ENCODE measurements around the gene SLC16A14.
"Not testable (repeated sequence)": the region's sequence is repeated elsewhere in the genome, so short reads cannot be mapped to it uniquely, and the experiment has no call there.

The SLC16A14 gene, protein sequence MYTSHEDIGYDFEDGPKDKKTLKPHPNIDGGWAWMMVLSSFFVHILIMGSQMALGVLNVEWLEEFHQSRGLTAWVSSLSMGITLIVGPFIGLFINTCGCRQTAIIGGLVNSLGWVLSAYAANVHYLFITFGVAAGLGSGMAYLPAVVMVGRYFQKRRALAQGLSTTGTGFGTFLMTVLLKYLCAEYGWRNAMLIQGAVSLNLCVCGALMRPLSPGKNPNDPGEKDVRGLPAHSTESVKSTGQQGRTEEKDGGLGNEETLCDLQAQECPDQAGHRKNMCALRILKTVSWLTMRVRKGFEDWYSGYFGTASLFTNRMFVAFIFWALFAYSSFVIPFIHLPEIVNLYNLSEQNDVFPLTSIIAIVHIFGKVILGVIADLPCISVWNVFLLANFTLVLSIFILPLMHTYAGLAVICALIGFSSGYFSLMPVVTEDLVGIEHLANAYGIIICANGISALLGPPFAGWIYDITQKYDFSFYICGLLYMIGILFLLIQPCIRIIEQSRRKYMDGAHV

DNA sequence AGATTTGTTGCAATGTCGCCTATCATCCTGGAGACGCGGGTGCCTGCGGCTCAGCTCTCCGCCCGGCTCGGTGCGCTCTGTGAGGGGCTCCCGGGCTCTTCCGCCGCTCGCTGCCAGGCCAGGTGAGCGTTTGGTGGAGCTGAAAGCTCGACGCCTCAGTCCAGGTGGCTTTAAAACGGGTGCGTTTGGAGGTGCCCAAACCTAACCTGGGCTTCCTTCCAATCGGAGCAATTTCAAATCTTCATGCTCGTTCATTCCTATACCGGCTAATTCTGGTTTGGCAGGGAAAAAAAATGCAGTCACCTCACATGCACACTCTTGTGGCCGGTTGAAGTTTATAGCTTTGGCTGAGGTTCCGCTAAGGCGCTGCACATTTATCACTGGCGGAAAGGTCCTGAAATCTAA is at the start of gene SLC16A14:
Gene SLC16A14, minus strand, starts transcription at position 274 of the 405 bp plus-strand sequence. CDS start 9,572 bp downstream, outside the sequence.
- no peaks in the 10 kb centered on the region for H3K9me3 Mint-ChIP-seq (ENCODE audit: low read depth)
- H3K4me3 Mint-ChIP-seq = peak within 1 kb of the TSS; percentile 92
- no peak within 1 kb of the TSS for H3K27ac Mint-ChIP-seq
- H3K27me3 Mint-ChIP-seq = peaks cover 5% of the 10 kb centered on the region
- no peaks in the 10 kb centered on the region for H3K36me3 Mint-ChIP-seq
- H3K4me1 Mint-ChIP-seq (ENCODE audit: low read depth) = peaks cover 13% of the 10 kb centered on the region

DNA sequence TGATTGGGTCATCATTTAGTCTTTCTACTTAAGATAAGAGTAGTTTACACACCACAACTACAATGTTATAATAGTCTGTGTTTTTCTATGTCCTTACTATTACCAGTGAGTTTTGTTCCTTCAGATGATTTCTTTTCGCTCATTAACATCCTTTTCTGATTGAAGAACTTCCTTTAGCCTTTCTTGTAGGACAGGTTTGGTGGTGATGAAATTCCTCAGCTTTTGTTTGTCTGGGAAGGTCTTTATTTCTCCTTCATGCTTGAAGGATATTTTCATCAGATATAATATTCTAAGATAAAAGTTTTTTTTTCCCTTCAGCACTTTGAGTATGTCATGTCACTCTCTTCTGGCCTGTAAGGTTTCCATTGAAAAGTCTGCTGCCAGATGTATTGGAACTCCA is 38.0 kb upstream of the SLC16A14 start:
- peaks cover 24% of the 10 kb centered on the region for H3K36me3 Mint-ChIP-seq
- no peak overlapping the region for H3K27ac Mint-ChIP-seq
- H3K9me3 Mint-ChIP-seq (ENCODE audit: low read depth) = peaks cover 23% of the 10 kb centered on the region

DNA sequence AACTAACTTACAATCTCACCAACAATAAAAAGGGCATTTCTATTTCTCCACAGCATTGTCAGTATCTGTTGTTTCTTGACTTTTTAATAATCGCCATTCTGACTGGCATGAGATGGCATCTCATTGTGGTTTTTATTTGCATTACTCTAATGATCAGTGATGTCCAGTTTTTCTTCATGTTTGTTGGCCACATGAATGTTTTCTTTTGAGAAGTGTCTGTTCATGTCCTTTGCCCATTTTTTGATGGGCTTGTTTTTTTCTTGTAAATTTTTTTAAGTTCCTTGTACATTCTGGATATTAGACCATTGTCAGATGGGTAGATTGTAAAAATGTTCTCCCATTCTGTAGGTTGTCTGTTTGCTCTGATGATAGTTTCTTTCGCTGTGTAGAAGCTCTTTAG is 33.2 kb upstream of the SLC16A14 start:
- H3K4me1 Mint-ChIP-seq (ENCODE audit: low read depth); H3K27me3 Mint-ChIP-seq: not testable (repeated sequence)

More for the DNA sequence above, 38.0 kb upstream of the SLC16A14 start:
- no peak overlapping the region for H3K4me3 Mint-ChIP-seq
- H3K27me3 Mint-ChIP-seq = peaks cover 3% of the 10 kb centered on the region
- H3K4me1 Mint-ChIP-seq (ENCODE audit: low read depth) = no peaks in the 10 kb centered on the region

DNA sequence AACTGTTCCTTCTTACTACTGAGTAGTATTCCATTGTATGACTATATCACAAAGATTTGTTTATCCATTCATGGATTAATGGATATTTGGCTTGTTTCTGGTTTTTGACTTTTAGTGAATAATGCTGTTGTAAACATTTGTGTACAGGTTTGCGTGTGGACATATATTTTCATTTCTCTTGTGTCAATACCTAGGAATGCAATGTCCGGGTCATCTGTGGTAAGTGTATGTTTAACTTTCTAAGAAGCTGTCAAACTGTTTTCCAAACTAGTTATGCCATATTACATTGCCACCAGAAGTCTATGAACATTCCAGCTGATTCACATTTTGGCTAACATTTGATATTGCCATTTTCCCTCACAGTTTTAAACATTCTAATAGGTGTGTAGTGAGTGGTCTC is 29.1 kb upstream of the SLC16A14 start:
- Mint-ChIP-seq H3K4me3 (no peak overlapping the region), H3K4me1 (ENCODE audit: low read depth) (no peaks in the 10 kb centered on the region)

More for the DNA sequence above, 33.2 kb upstream of the SLC16A14 start:
- not testable (repeated sequence) for H3K27ac Mint-ChIP-seq, H3K4me3 Mint-ChIP-seq
- Mint-ChIP-seq H3K9me3 (ENCODE audit: low read depth) (peaks cover 22% of the 10 kb centered on the region), H3K36me3 (peaks cover 18% of the 10 kb centered on the region)

DNA sequence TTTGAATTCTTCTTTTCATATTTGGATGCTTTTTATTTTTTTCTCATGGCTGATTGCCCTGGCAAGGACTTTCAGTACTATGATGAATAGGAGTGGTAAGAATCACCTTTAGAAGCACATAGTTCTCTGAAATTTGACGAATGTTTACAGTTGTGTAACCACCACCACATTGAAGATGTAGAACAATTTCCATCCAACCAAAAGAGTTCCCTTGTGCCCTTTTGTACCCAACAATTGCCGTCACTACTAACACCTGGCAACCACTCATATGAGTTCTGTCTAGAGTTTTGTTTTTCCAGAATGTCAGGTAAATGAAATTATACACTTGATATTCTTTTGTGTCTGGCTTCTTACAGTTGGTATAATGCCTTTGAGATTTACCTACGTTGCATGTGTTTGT is 28.7 kb upstream of the SLC16A14 start:
- Mint-ChIP-seq H3K27me3 (no peaks in the 10 kb centered on the region), H3K36me3 (peaks cover 2% of the 10 kb centered on the region), H3K4me3 (no peak overlapping the region), H3K4me1 (ENCODE audit: low read depth) (no peaks in the 10 kb centered on the region), H3K27ac (no peak overlapping the region), H3K9me3 (ENCODE audit: low read depth) (peaks cover 9% of the 10 kb centered on the region)

More for the DNA sequence above, 29.1 kb upstream of the SLC16A14 start:
- peaks cover 12% of the 10 kb centered on the region for H3K9me3 Mint-ChIP-seq (ENCODE audit: low read depth)
- no peak overlapping the region for H3K27ac Mint-ChIP-seq
- H3K27me3 Mint-ChIP-seq = no peaks in the 10 kb centered on the region
- H3K36me3 Mint-ChIP-seq = peaks cover 5% of the 10 kb centered on the region

DNA sequence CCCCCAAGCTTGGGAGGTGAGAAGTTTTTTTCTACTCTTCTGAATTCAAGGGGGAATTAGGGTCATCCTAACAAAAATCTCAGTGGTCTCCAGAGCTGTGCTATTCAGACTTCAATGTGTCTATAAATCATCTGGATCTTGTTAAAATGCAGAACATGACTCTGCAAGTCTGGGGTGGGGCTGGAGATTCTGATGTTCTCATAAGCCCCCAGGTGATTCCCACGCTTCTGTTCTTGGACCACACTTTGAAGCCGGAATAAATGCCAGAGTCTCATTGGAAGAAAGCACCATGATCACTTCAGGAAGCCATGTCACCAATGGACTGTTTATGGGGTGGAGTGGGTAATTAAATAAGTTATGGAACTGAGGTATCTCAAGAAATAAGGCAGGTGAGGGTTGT is 22.2 kb upstream of the SLC16A14 start:
- Mint-ChIP-seq H3K27me3 (peaks cover 7% of the 10 kb centered on the region), H3K4me3 (no peak overlapping the region), H3K36me3 (no peaks in the 10 kb centered on the region), H3K4me1 (ENCODE audit: low read depth) (no peaks in the 10 kb centered on the region), H3K9me3 (ENCODE audit: low read depth) (peaks cover 5% of the 10 kb centered on the region), H3K27ac (no peak overlapping the region)

DNA sequence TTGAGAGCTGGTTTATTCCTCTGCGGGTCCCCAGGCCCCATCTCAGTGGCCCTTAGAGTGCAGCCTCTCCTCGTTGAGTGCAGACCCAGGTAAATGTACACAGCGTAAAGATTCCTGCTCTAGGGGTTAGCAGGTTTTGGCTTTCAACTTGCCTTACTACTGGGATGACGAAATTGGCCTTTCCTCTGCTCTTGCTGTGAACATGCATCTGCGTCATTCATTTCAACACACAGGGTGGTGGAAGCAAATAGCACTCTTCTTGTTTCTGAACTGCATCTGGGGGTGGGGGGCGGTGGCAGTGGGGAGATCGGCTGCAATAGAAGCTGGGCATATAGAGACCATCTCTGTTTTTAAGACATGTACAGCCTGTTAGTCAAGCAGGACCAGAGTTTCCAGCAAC is 16.5 kb upstream of the SLC16A14 start:
- H3K4me3 Mint-ChIP-seq = no peak overlapping the region
- no peaks in the 10 kb centered on the region for H3K9me3 Mint-ChIP-seq (ENCODE audit: low read depth)
- H3K4me1 Mint-ChIP-seq (ENCODE audit: low read depth) = no peaks in the 10 kb centered on the region
- H3K27me3 Mint-ChIP-seq = peaks cover 3% of the 10 kb centered on the region
- H3K36me3 Mint-ChIP-seq = no peaks in the 10 kb centered on the region
- no peak overlapping the region for H3K27ac Mint-ChIP-seq

DNA sequence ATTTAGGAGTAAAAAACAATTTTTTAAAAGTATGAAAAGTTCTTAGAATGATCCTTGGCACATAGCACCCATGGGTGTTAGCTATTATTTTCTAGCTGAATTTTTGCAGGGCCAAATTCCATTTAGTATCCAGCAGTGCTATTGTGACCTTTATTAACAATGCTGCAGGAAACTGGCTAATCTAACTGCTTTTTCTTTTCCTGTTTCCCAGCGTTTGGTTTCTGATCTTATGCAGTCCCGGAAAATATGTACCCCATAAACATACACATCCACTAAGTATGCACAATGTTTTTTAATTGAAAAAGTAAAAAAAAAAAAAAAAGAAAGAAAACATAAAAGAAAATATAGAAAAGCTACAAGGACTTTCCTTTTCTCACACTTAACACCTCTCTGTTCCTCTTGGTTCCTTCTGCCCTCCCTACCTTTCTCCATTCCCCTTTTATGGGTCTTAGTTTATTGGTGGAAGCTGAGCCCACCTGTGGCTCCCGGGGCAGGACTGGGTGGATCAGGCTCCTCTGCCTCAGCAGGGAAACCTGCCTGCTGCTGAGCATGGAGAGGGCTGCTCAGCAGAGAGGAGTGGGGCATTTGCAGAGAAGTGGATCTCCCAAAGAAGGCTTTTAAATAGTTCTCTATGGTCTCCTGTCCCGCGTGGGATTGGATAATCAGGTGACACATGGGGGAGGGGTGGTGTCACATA is 9.3 kb upstream of the SLC16A14 start:
- H3K27ac Mint-ChIP-seq = no peak overlapping the region
- no peaks in the 10 kb centered on the region for H3K4me1 Mint-ChIP-seq (ENCODE audit: low read depth)
- no peaks in the 10 kb centered on the region for H3K36me3 Mint-ChIP-seq
- H3K27me3 Mint-ChIP-seq = peaks cover 1% of the 10 kb centered on the region
- no peak overlapping the region for H3K4me3 Mint-ChIP-seq
- H3K9me3 Mint-ChIP-seq (ENCODE audit: low read depth) = peaks cover 3% of the 10 kb centered on the region

DNA sequence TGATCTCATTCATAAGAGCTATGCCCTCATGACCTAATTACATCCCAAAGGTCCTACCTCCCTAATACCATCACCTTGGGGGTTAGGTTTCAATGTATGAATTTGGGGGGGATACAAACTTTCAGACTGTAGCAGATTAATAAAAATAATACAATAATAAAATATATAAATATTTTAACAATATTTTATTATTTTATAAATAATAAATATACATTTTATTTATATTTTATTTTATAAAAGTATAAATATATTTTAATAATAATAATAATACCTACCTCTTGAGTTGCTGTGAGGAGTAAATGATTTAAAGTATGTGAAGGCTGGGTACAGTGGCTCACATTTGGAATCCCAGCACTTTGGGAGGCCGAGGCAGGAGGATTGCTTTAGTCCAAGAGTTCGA is 8.1 kb upstream of the SLC16A14 start:
- Mint-ChIP-seq H3K9me3 (ENCODE audit: low read depth) (peaks cover 3% of the 10 kb centered on the region), H3K27me3 (peaks cover 1% of the 10 kb centered on the region), H3K27ac (no peak overlapping the region), H3K4me3 (no peak overlapping the region), H3K4me1 (ENCODE audit: low read depth) (no peaks in the 10 kb centered on the region), H3K36me3 (no peaks in the 10 kb centered on the region)

DNA sequence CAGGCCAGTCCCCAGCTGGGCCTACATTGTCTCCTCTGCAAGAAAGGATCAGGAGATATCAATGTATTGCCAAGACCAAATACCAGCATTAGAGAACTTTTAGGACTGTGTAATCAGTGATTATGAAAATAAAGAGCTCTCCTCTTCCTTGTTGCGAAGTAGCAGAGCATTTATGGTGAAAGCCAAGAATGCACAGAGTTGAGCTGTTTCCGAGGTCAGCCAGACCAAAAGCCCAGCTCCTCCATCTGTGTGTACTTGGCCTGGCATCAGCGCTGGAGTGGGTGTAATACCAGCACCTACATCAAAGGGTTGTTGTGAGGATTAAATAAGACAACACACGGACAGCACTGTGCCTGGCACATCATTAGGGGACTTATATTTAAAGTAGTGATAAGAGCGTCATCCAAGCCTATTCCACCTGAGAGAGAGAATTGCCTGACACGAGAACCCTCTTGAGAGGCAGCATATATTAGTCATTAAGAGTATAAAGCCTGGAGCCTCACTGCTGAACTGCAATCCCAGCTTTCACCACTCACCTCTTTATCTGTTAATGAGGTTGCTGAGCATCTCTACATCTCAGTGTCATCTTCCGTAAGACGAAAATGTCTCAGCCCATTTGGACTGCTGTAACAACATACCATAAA is 7.4 kb upstream of the SLC16A14 start:
- H3K4me3 Mint-ChIP-seq = no peak overlapping the region
- peaks cover 3% of the 10 kb centered on the region for H3K9me3 Mint-ChIP-seq (ENCODE audit: low read depth)
- peaks cover 1% of the 10 kb centered on the region for H3K27me3 Mint-ChIP-seq
- no peak overlapping the region for H3K27ac Mint-ChIP-seq
- H3K36me3 Mint-ChIP-seq = no peaks in the 10 kb centered on the region
- H3K4me1 Mint-ChIP-seq (ENCODE audit: low read depth) = no peaks in the 10 kb centered on the region

DNA sequence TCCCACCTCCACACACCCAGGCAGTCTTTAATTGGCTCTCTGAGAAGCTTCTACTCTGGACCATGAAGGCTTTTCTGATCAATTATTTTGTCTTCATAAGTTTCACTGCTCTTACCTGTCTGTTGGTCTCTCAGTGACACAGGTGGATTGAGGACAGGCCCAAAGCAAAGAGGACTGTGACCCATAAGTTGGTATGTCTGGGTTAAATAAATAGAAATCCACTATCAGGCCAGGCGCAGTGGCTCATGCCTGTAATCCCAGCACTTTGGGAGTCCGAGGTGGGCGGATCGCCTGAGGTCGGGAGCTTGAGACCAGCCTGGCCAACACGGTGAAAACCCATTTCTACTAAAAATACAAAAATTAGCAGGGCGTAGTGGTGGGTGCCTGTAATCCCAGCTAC is 2.7 kb upstream of the SLC16A14 start:
- no peak overlapping the region for H3K27ac Mint-ChIP-seq
- H3K4me3 Mint-ChIP-seq = no peak overlapping the region
- H3K27me3 Mint-ChIP-seq = peaks cover 5% of the 10 kb centered on the region
- no peaks in the 10 kb centered on the region for H3K36me3 Mint-ChIP-seq
- peaks cover 3% of the 10 kb centered on the region for H3K9me3 Mint-ChIP-seq (ENCODE audit: low read depth)
- H3K4me1 Mint-ChIP-seq (ENCODE audit: low read depth) = peaks cover 12% of the 10 kb centered on the region

DNA sequence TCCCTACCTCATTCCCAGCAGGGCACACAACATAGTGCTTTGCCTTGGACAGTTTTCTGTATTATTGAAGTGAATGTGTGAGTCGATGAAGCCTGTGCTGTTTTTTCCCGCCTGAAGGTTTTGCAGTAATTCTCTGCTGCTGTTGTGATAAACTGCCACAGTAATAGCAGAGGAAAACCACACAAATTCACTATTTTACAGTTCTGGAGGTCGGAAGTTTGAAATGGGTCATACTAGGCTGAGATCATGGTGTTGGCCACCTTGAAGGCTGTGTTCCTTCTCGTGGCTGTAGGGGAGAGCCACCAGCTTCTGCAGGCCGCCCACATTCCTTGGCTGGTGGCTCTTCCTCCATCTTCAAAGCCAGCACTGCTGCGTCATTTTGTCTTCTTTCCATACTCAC is 678 bp upstream of the SLC16A14 start:
- Mint-ChIP-seq H3K4me1 (ENCODE audit: low read depth) (peaks cover 13% of the 10 kb centered on the region), H3K27me3 (peaks cover 5% of the 10 kb centered on the region), H3K9me3 (ENCODE audit: low read depth) (peaks cover 3% of the 10 kb centered on the region), H3K36me3 (no peaks in the 10 kb centered on the region), H3K4me3 (peak overlapping the region; percentile 92), H3K27ac (no peak overlapping the region)

DNA sequence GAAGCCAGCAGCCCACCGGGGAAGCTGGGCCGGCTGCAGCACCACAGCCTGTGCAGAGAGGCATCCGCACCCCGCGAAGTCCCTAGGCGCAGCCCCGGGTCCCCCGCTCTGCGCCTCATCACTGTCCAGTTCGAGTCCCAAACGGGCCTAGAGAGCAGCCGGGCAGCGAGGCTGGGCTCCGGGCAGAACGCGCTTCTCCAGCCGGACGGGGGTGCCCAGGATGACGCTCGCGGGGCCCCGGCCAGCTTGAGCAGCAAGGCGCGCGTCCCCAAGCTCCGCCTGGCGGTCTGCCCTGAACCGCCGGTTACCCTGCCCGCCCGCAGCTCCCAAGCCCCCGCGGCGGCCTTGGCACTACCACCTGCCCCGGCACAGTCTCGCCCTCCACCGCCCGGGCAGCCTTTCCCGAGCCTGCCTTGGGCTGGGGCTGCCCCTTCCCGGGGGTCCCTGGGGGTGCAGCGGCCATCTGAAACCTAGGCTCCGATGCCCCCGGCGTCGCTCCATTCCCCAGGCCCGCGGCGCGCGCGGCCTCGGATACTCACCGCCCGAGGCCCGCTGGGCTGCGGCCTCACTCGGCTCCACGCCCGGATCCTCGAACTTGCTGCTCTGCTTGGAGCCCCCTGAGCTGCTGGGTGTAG is 591 bp downstream of the SLC16A14 start:
- no peak overlapping the region for H3K27ac Mint-ChIP-seq
- peak overlapping the region; percentile 92 for H3K4me3 Mint-ChIP-seq
- H3K36me3 Mint-ChIP-seq = no peaks in the 10 kb centered on the region

DNA sequence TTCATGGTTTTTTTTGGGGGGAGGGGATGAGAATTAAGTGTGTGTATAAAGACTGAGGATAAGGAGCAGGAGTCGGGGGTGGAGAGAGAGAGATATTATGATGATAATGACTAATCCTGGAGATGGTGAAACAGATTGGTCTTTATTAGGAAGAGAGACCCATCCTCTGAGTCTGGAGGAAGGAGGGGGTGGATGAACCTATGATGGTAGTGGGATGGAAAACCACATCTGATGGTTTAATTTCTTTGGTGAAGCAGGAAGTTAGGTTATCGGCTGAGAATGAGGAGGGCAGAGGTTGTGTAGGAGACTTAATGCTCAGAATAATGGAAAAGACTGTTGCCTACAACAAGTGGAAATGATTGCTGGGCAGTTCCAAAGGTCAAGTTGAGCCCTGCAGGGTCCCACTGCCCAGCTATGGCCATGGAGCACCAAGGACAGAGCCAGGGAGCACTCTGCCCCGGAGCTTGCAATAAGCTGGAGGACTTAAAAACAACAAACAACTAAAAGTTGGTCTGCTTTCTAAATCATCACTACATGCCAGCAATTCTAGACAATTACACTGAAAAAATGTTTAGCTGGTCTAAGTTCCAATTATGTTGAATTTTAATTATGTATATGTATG is 7.9 kb downstream of the SLC16A14 start:
- H3K9me3 Mint-ChIP-seq (ENCODE audit: low read depth) = peaks cover 9% of the 10 kb centered on the region
- H3K36me3 Mint-ChIP-seq = peaks cover 6% of the 10 kb centered on the region
- H3K4me3 Mint-ChIP-seq = no peak overlapping the region
- H3K27me3 Mint-ChIP-seq = no peaks in the 10 kb centered on the region
- peaks cover 14% of the 10 kb centered on the region for H3K4me1 Mint-ChIP-seq (ENCODE audit: low read depth)
- H3K27ac Mint-ChIP-seq = no peak overlapping the region

More for the DNA sequence above, 591 bp downstream of the SLC16A14 start:
- Mint-ChIP-seq H3K9me3 (ENCODE audit: low read depth) (no peaks in the 10 kb centered on the region), H3K4me1 (ENCODE audit: low read depth) (peaks cover 14% of the 10 kb centered on the region), H3K27me3 (peaks cover 5% of the 10 kb centered on the region)

Data from activated naive CD8-positive, alpha-beta T cell (primary cell).